ENCODE measurements around the gene XYLT1.
A peak's percentile ranks its signal among the peaks of the same experiment; 100 is the strongest.
"Not testable (repeated sequence)": the region's sequence is repeated elsewhere in the genome, so short reads cannot be mapped to it uniquely, and the experiment has no call there.

XYLT1 gene

DNA sequence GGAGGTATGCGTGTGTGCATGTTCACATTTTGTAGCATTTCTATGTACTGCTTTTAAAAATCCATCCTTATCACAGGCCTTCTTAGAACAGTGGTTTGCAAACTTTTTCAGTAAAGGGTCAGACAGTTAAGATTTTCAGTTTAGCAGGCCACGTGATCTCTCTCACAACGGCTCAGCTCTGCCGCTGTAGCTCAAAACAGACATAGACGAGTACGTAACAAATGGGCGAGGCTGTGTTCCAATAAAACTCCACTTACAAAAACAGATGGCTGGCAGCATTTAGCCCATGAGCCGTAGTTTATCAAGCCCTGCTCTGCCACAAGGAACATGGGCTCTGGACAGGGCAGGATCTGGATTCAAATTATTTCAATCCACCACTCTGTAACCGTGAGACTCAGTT is 141.8 kb downstream of the XYLT1 start:
- no peak for DNase-seq

DNA sequence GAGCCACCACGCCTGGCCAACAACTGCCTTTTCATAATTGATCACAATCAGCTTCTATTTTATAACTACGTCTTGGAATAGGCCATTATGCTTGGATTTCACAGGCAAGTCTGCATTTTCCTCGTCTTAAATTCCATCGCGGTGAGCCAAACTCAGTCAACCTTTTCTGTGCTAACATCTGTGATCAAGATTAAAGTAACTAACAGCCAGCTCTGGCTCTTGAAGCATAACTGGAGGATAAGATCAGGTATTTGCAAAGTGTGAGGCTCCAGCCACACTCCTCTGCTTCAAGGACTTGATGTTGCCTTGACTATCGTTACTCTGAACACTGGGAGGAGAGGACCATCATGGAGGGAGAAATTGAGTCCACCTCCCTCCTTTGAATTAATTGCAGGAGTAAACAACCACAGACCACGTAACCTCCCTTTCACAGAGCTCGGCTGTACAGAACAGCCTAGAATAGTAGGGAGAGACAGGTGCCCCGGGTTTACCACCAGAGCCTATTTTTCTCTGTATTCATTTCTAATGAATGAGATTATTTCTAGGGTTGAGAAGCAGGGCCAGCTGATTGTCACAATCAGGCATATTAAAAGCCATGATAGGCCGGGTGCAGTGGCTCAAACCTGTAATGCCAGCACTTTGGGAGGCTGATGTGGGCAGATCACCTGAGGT is 143.0 kb downstream of the XYLT1 start:
- no peak for DNase-seq

DNA sequence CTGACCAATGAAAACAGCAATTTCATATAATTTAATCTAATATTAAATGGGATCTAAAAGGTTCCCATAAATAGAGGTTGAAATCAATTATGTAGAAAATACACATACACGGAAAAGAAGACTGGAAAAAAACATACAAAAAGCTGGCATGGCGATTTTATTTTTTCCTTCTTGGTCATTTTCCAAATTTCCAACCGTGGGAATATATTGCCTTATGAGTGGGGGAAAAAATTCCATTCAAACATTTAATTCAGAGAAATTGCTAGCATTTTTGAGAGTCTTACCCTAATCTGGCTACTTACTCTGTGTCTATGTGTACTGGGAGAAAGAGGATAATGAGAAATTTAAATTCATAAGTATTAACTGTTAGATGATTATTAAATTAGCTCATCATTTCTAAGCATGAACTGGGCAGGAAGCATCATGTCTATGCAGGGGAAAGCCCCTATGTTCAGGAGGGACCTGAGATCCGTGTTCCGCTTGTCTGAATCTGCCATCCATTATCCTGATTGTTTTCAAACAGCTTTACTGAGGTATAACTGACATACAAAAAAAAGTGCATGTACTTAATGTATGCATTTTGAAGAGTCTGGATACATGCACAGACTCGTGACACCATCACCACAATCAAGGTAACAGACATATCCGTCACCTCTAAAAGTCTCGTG is 145.2 kb downstream of the XYLT1 start:
- DNase-seq = no peak

DNA sequence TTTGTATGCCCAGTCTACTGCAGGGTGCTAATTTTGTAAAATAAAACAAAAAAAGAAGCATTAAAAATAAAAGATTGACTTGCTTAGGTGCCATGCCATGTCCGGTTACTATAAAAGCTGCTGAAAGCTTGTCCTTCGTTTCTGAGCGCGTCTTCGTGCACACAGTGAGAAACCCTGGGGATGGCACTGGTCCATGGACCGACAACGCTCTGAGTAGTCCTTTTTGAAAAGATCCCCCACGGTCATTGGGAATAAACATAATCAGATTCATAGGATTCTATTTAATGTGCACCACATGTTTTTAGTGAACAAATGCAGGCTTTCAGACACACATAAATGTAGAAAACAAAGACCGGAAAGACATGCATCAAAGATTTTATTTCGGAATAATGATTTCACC is 146.3 kb downstream of the XYLT1 start:
- DNase-seq = no peak

DNA sequence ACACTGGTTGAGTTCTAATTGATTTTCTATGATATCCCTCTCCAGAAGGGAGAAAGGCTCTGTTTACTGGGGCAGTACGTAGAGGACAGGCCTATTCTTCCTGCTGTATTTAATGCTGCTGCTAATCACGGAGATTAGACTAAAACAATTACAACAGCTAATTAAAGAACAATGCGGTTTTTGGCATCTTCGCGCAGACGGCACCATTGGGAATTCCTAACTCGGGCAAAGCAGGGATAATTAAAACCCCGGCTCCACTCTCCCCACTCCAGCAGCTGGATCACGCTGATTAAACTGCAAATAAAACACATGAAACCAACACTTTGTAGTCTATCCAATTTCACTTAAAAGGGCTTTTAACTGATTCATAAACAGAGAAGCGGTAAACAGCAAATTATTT is 147.6 kb downstream of the XYLT1 start:
- DNase-seq = no peak

DNA sequence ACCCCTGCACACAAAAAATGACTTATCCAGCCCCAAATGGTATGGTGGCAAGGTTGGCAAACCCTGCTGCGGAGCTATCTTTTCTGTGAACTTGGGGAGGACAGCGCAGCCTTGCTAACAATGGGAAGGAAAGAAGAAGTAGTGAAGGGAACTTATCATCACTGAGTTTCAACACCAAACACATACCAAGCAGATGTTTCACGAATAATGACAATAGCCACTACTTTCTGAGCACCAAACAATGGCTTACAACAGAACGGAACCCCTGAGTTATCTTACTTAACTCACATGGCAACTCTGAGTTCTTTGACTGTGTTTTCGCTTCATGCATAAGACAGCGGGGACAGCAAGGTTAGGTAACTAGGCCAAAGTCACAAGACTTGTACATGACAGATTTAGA is 148.9 kb downstream of the XYLT1 start:
- DNase-seq = no peak

DNA sequence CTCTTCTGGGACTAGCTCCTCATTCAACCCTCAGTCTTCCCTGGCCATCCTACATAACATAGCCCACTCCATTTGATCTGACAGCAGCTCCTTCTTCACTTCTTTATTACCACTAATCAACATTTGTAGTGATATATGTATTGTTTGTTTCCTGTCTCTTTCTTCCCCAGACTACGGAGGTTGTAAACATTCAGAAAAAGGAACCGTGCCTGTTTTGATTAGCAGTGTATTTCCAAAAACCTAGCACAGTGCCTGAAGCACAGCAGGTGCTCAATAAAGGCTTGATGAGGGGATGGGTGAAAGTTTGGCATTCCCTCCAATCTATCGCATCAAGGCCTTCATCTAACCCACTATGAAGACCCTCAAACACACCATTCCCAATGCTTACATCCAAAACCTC is 150.8 kb downstream of the XYLT1 start:
- DNase-seq = no peak

DNA sequence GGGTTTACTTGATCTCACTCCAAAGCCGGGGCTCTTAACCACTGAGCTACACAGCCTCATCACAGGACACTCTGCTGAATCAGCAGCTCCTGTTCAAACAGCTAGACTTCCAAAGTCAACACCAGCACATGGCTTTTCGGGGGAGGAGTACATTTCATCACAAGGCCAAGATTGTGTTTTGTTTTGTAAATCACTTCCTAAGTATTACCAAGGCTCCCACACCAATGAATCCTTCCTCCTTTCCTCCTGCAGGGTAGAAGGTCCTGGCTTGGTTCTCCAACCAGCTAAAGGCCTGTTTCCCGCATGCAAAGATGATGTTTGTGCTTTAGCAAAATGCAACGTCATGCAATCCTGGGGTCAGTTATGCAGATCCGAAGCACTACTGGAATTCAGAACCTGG is 152.5 kb downstream of the XYLT1 start:
- DNase-seq = no peak

DNA sequence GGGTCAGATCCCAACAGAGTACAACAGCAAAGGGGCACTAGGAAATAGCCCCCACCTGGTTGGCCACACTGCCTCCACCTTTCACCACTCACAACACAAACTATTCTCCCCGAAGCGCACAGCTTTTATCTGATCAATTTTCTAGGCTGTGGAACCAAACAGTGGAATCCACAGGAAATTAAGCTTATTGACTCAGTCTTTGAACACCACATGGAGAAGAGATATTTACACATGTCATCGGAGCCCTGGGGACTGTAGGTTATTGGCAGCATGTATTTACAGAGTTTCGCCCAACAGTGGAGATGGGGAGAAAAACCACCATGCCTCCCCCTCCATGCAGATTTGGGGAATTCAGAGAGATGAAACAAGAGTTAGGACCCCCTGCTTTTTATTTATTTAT is 154.8 kb downstream of the XYLT1 start:
- DNase-seq = no peak

DNA sequence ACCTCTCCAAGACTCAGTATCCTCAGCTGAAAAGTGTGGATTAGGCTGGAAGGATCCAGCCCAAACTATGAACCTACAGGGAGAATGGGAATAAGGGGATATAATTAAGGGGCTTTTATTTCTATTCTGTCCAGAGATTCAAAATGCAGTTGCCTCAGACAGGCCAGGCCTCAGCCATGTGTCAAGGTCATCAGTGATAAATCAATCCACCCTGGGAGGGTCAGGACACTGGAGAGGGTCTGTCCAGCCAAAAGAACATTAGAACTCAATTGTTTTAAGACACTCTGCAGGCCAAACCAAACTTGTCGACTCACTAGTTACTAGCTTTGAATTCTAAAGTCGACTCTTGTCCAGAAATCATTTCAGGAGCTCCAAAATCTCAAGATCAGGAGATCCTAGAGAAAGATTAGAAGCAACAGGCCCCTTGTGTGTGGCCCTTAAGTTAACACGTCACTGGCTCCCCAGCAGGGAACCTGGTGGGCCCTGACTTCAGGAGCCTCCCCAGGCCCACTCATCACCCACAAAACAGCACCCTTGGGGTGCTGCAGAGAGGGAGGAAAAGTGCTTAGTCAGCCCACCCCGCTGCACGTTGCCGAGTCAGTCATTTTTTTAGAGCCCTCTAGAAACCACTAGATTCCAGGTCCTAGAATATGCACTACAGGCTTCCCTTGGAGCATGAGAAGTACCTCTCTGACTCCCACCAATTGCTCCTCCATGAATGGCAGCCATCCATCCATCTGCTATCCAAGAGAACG is 156.8 kb downstream of the XYLT1 start:
- no peak for DNase-seq

DNA sequence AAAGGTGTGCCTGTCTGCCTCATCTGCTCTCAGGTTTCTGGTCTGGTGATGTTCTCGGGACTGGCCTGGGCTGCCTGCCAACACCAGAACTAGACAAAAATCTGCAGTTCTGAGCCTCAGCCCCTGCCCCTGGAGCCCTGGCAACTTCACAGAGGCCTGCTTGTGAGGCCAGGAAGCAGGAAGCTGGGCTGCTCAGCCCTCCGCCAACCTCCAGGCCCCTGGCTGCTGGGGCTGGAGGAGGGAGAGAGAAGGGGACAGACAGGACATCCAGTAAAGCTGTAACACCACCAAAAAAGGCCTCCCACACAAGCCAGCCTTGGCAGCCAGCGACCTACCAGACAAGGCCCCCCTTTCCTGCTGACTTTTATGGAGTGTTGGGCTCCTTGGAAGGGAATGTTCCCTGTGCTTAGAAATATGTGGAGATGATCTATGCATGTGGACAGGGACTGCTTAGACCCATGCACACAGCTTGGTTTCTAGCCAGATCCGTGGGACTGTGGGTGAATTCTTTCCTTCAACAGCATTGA is 157.6 kb downstream of the XYLT1 start:
- DNase-seq = no peak

DNA sequence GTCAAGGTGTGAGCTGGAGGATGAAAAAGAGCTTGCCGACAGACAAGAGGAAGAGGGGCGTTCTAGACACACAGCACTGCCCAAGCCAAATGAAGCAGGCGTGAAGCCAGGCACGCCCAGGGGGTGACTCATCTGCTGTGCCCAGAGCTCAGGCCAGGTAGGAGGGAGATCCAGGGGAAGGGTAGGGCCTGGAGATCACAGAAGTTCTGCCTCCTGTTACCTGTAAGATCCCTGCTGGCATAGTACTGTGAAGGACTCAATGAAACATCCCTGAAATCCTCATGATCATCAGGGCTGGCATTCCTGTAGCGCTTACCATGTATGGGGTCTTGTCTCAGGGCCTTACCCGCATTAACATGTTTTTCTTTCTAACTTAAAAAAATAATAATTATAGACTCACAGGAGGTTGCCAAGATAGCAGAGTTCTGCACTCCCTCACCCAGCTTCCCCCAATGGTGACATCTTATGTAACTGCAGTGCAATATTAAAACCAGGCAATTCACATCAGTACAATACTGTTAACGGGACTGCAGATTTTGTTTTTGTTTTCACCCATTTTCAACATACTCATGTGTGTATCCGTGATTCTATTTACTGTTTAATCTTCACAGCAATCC is 158.6 kb downstream of the XYLT1 start:
- DNase-seq = no peak

DNA sequence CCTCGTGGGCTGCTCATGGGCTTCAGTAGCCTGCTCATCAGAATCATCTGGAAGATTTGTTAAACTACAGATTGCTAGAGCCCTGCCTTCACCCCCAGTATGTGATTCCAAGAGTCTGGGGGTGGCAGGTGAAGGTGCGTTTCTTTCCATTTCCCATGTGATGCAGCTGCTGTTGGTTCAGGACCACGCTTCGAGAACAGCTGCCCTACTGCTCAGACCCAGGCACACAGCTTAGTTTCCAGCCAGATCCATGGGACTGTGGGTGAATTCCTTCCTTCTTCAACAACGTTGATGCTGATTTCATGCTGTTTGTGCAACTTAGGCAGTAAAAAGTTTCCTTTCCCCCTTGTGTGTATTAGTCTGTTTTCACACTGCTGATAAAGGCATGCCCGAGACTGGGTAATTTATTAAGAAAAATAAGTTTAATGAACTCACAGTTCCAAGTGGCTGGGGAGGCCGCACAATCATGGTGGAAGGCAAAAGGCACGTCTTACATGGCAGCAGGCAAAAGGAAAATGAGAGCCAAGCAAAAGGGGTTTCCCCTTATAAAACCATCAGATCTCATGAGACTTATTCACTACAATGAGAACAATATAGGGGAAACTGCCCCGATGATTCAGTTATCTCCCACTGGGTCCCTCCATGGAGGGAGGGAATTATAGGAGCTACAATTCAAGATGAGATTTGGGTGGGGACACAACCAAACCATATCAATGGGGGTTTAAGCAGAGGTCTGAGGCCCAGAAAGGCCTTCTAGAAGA is 159.2 kb downstream of the XYLT1 start:
- no peak for DNase-seq

DNA sequence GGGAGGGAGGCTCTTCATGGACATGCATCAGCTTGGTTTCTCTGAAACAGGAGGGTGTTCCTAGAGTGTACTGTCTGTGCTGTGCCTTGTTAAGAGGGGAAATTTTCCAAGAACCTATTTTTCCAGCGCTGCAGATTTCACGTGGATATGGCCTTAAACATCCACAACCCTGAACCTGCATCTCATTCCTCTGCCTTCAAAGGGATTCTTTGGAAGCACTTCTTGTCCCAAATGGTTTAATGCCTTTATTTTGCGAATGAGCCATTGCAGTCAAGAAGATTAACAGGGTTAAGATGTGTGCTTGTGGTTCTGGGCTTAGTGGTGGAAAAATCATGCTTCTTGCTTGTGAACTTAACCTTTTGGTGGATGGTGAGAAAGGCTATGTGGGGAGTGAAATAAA is 161.2 kb downstream of the XYLT1 start:
- no peak for DNase-seq

DNA sequence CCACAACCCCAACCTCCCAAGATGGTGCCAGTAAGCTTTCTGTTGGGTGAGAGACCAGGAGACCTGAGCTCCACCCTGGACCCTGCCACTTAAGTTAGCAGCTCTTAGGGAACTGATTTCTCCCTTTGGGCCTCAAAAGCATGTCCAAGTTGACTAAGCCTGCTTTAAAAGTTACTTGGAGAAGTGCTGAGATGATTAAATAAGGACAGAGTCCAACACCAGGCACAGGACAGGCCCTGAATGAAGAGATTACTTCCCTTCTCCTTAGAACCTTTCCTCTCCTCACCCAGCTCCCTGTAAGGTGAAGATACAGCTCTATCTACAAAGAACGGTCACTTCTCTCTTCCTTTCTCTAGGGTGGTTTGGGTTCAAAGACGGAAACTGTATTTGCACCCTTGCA is 162.6 kb downstream of the XYLT1 start:
- DNase-seq = no peak

DNA sequence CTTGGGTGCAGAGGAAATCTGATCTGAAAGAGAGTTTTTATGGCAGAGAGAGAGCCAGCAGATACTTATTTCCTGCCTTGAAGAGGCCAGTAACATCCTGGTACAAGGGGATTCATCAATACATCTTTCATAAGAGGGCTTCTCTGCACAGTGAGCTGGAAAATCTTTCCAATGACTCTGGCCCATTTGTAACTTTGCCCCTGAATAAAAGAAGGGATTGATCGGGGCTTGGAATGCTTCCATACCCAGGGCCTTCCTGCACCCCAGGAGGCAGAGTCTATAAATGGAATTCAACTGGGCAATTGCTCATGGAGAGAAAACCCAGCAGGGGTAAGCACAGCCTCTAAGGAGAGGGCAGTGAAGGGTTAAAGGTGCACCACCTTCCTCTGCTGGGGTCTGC is 163.3 kb downstream of the XYLT1 start:
- DNase-seq = no peak

DNA sequence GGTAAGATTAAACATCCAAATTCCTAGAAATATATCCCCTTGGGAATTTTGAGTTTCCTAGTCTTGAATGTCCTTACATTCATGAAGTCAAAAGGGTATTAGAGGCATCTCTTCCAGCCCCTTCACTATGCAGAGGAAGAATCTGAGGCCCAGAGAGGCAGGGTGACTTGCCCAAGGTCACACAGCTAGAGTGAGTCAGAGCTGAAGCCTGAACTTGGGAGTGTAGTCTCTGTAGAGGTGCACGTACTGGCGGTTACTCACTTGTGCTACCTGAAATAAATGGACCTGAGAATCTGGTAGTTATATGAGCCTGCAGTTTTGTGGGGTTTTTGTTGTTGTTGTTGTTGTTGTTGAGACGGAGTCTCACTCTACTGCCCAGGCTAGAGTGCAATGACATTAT is 164.0 kb downstream of the XYLT1 start:
- no peak for DNase-seq

DNA sequence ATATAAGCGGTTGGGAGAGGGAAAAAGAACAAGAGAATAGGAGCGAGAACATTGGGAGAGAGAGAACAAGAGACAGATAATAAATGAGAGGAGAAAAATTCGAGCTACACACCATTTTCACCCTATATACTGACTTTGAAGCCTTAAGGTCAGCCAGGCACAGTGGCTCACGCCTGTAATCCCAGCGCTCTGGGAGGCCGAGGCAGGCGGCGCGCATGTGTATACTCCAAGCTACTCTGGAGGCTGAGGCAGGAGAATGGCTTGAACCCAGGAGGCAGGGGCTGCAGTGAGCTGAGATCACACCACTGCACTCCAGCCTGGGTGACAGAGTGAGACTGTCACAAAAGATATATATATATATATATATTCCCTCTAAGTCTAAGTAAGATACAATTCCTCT is 164.5 kb downstream of the XYLT1 start:
- not testable (repeated sequence) for DNase-seq

DNA sequence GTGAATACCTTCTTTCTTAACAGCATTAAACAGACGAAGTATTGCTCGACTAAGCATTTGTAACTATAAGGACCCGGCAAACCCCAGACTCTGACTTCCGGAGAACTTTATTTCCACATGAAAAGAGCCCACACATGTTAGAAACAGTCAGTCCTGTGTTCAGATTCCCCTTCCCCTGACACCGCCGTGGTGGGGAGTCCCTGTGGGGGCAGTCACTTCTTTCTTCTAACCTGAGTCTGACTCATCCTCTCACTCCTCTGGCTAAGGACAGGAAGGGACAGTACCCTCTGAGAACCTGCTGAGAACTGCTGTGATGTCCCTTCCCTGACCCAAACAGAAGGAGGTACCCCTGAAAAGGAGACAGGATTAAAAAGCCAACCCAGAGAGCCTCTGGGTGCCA is 165.1 kb downstream of the XYLT1 start:
- DNase-seq = peak; percentile 26

DNA sequence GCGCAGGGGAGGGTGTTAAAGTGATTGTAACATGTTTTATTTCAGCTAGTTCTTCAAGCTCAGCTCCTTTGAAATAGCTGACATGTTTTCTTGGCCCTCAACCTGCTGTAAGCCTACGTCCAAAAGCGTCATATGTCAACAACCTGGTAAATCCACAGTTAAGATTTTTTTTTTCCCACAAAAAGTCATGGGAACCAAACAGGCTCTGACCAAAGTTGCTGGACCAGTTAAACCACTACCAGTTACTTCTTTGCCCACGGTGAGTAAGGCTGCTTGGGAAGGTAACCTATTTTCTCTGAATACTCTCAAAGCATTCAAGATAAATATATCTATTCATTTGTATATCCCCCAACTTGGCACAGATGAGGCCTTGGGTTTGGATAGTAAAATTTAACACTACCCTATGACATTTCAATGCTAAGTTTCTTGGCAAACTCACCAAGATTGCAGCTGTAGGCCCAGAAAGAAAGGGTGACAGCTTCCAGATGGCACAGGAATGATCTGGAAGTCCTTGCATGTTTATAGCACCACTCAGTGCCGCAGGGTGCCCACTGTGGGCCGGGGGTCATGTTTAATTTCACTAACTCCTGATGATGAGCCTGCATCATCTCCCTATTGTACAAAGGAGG is 166.2 kb downstream of the XYLT1 start:
- no peak for DNase-seq

DNA sequence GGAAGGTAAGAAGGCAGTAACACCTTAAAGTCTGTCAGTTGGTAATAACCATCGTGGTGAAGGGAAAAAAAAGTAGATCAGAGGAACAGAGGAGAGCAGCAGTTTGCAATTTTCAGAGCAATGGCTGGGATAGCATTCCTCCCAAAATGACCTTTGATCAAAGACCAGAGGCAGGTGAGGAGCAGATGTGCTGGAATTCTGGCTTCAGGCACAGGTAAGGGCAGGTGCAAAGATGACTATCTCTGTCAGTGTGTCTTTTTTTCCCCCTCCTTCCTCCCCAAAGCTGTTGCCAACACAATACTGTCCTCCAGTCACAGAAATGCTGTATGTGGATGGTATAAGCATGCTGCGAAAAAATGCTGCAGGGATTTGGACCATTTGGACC is 166.7 kb downstream of the XYLT1 start:
- DNase-seq = no peak

DNA sequence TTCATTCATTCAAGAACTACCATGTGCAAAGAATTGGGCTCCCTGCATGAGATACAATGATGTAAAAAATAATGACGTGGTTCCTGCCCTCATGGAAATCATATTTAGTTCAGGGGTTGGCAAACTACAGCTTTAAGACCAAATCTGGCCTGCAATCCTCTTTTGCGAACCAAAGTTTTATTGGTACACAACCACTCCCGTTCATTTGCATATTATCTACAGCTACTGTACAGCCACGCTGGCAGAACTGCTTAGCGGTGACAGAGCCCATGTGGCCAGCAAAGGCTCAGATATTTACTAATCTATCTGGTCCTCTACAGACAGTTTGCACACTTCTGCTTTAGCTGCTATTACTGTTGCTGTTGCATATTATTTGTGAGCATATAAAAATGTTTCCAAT is 167.7 kb downstream of the XYLT1 start:
- DNase-seq = no peak

Data from stimulated activated CD4-positive, alpha-beta T cell treated with anti-CD3 and anti-CD28 coated beads, Interleukin-12 subunit alpha, Interleukin-12 subunit beta, amount 100 ng/mL, for 4 hours (primary cell).